Vagina (tissue), 2 donors: Measurements from ENCODE around the gene PDE1C.

ENCODE experiments used
- CTCF ChIP-seq, 3 experiments: fragments of 450-650 bp in 2 of 3; fragments of 200-600 bp in 1 of 3; sonication (generic) in 1 of 3; IDR thresholded peaks; one replicate each; pipeline ENCODE4 v1.5.1; 2017 to 2019; ENCODE audit warnings: antibody characterized with exemption in 3 of 3, mild to moderate bottlenecking in 2 of 3, moderate library complexity in 2 of 3
- POLR2A ChIP-seq, 2 donors: fragments of 450-650 bp; IDR thresholded peaks; one replicate each; pipeline ENCODE4 v1.6.1; 2017; ENCODE audit warnings: antibody characterized with exemption in 2 of 2, mild to moderate bottlenecking in 2 of 2, moderate library complexity in 2 of 2

- TF ChIP-seq CTCF (IDR thresholded peaks at IDR 0.05) (no peak), POLR2A (IDR thresholded peaks at IDR 0.05) (no peak)
These were observed 214.7 kb downstream of the PDE1C start for GRCh38 chr7:31855530-31855929.
